Measurements from ENCODE around the gene CCDC148. TPM values are rescaled to one million over a fixed set of nuclear protein-coding genes. Genes with fewer than 3 reads are reported as not detected.
"Not testable (repeated sequence)": the region's sequence is repeated elsewhere in the genome, so short reads cannot be mapped to it uniquely, and the experiment has no call there.

CCDC148 gene
- total RNA-seq, 1 donor from 2014 or later, result 3.1 TPM

- DNase-seq (ENCODE audit: extremely low spot score, unreplicated experiment), result no peak
- Mint-ChIP-seq H3K27ac (no peak overlapping the region), H3K4me1 (ENCODE audit: unreplicated experiment) (no peaks in the 10 kb centered on the region), H3K36me3 (no peaks in the 10 kb centered on the region), H3K27me3 (no peaks in the 10 kb centered on the region), H3K9me3 (no peaks in the 10 kb centered on the region), H3K4me3 (no peak overlapping the region)
- no peak for TF ChIP-seq CTCF (conservative IDR thresholded peaks at IDR 0.05)
Measured at GRCh38 chr2:158228943-158229508, 227.5 kb downstream of the CCDC148 start.

GRCh38 chr2:158223066-158223465 is 233.5 kb downstream of the CCDC148 start:
- not testable (repeated sequence) for H3K9me3 Mint-ChIP-seq; H3K27ac Mint-ChIP-seq; DNase-seq (ENCODE audit: extremely low spot score, unreplicated experiment); H3K4me1 Mint-ChIP-seq (ENCODE audit: unreplicated experiment); H3K36me3 Mint-ChIP-seq; H3K27me3 Mint-ChIP-seq; H3K4me3 Mint-ChIP-seq

- H3K4me1 Mint-ChIP-seq (ENCODE audit: unreplicated experiment), result no peaks in the 10 kb centered on the region
- peaks cover 3% of the 10 kb centered on the region for H3K36me3 Mint-ChIP-seq
- H3K27me3 Mint-ChIP-seq, result no peaks in the 10 kb centered on the region
- no peak overlapping the region for H3K4me3 Mint-ChIP-seq
- H3K27ac Mint-ChIP-seq, result no peak overlapping the region
- peaks cover 3% of the 10 kb centered on the region for H3K9me3 Mint-ChIP-seq
- no peak for TF ChIP-seq CTCF (conservative IDR thresholded peaks at IDR 0.05)
- no peak for DNase-seq (ENCODE audit: extremely low spot score, unreplicated experiment)
Measured at GRCh38 chr2:158221063-158222020, 235.2 kb downstream of the CCDC148 start.

- H3K36me3 Mint-ChIP-seq, result peaks cover 3% of the 10 kb centered on the region
- no peak overlapping the region for H3K4me3 Mint-ChIP-seq
- H3K27me3 Mint-ChIP-seq, result no peaks in the 10 kb centered on the region
- no peak overlapping the region for H3K27ac Mint-ChIP-seq
- H3K4me1 Mint-ChIP-seq (ENCODE audit: unreplicated experiment), result peaks cover 10% of the 10 kb centered on the region
- no peak for DNase-seq (ENCODE audit: extremely low spot score, unreplicated experiment)
- no peak for TF ChIP-seq CTCF (conservative IDR thresholded peaks at IDR 0.05)
- peaks cover 3% of the 10 kb centered on the region for H3K9me3 Mint-ChIP-seq
Measured at GRCh38 chr2:158217593-158217992, 239.0 kb downstream of the CCDC148 start.

GRCh38 chr2:158214431-158214830 is 242.1 kb downstream of the CCDC148 start:
- no peak overlapping the region for H3K4me3 Mint-ChIP-seq
- DNase-seq (ENCODE audit: extremely low spot score, unreplicated experiment), result no peak
- peaks cover 3% of the 10 kb centered on the region for H3K36me3 Mint-ChIP-seq
- H3K4me1 Mint-ChIP-seq (ENCODE audit: unreplicated experiment), result peaks cover 10% of the 10 kb centered on the region
- TF ChIP-seq CTCF (conservative IDR thresholded peaks at IDR 0.05), result no peak
- H3K27ac Mint-ChIP-seq, result no peak overlapping the region
- H3K27me3 Mint-ChIP-seq, result no peaks in the 10 kb centered on the region
- H3K9me3 Mint-ChIP-seq, result peaks cover 3% of the 10 kb centered on the region

- H3K27me3 Mint-ChIP-seq, result no peaks in the 10 kb centered on the region
- peaks cover 3% of the 10 kb centered on the region for H3K36me3 Mint-ChIP-seq
- H3K4me3 Mint-ChIP-seq, result no peak overlapping the region
- no peak for TF ChIP-seq CTCF (conservative IDR thresholded peaks at IDR 0.05)
- no peak for DNase-seq (ENCODE audit: extremely low spot score, unreplicated experiment)
- H3K9me3 Mint-ChIP-seq, result peaks cover 3% of the 10 kb centered on the region
- no peak overlapping the region for H3K27ac Mint-ChIP-seq
- H3K4me1 Mint-ChIP-seq (ENCODE audit: unreplicated experiment), result peaks cover 10% of the 10 kb centered on the region
Measured at GRCh38 chr2:158213773-158214172, 242.8 kb downstream of the CCDC148 start.

Data from type B pancreatic cell (in vitro differentiated cells).